ENCODE measurements around the gene DPYD. TPM values are rescaled to one million over a fixed set of nuclear protein-coding genes. Genes with fewer than 3 reads are reported as not detected.

Gene DPYD
- total and polyA plus RNA-seq, 10 of the 15 experiments (the other 5 are each of a cell fraction or from before 2014, with no cell fraction given), result 5.7 to 23.8 (median 10.2) TPM

DNA sequence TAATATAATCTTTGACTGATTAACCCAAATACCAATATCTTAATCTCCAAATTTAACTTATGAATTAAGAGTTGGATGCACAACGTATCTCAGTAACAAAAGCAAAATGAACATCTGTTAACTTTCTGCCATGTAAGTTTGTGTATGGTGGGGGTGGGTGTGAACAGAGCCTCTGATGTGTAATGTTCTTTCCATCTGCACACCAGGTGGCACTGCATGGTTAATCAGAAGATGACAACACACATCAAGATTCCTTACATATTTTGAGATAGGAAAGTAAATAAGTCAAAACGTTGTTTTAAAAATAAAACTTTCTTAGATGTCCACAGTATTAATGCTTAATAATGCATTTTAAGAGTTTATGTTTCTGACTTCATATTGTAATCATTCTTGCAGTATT is 251.9 kb downstream of the DPYD start (continued):
- no peak for TF ChIP-seq SP1 (IDR thresholded peaks at IDR 0.05; ENCODE audit: low read depth, low read length)
- TF ChIP-seq TAF1 (IDR thresholded peaks at IDR 0.05; ENCODE audit: borderline replicate concordance, low read depth, low read length), result no peak
- TF ChIP-seq FOS (IDR thresholded peaks at IDR 0.05; ENCODE audit: borderline replicate concordance, extremely low read depth, insufficient read length), result no peak
- peak; percentile 43 for TF ChIP-seq RAD21 (IDR thresholded peaks at IDR 0.05; ENCODE audit: insufficient read depth, low read depth, low read length)

DNA sequence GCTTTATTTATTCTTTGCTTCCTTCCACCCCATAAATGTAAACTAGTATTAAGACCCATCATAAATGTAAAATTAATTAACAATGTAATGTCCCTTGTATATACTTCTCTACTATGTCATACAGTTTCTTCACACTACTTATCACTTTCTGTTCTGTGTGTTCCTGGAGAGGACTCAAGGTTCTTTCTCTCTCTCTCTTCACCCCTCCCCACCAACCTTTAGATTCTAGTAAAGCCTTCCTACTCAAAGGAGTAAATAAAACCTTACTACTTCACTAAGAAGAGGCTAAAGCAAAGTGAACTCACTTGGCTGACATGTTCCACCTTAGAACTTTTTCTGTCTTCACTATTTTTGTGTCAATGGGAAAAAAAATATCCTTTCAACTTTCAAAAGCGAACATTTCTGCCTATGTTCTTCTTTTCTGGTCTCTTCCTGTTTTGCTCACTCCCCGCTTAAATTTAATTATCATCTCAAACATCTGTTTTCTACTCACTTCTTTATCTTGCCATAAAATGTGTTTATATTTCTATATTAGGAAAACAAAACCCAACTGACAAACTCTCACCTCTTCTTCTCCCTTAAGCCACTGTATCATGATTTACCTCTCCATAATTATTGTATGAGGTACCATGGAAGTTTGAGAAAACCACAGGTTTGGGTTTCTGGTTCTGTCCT is 260.3 kb downstream of the DPYD start:
- 0% methylated on average over 2 of the region's 2 CpGs for WGBS (ENCODE audit: insufficient coverage, insufficient replicate concordance, low lambda C conversion rate, missing lambda C conversion rate)
- no peak for FAIRE-seq
- no TSS peak for BruUV-seq (replicated peaks)
- TF ChIP-seq NRF1 (conservative IDR thresholded peaks at IDR 0.05; ENCODE audit: low read depth, low read length), result no peak
- no peak for TF ChIP-seq SIN3A (IDR thresholded peaks at IDR 0.05; ENCODE audit: low read depth, low read length)
- no peak for TF ChIP-seq TCF7 (IDR thresholded peaks at IDR 0.05; ENCODE audit: borderline replicate concordance)
- no peak for TF ChIP-seq HDAC2 (IDR thresholded peaks at IDR 0.05)
- no peak for TF ChIP-seq TCF12 (IDR thresholded peaks at IDR 0.05; ENCODE audit: low read depth, low read length)
- no peak for TF ChIP-seq POLR2AphosphoS5 (IDR thresholded peaks at IDR 0.05; ENCODE audit: low read length)
- no peak for TF ChIP-seq YBX1 (IDR thresholded peaks at IDR 0.05)
- no peak for TF ChIP-seq TARDBP (IDR thresholded peaks at IDR 0.05; ENCODE audit: borderline replicate concordance)
- TF ChIP-seq CEBPB (IDR thresholded peaks at IDR 0.05; ENCODE audit: borderline replicate concordance in 1 of 2, low read depth in 2 of 2, low read length in 2 of 2), result no peak
- H3K27me3 ChIP-seq (replicated peaks in 1 of 2; ENCODE audit: control insufficient read depth in 2 of 2, insufficient read depth in 2 of 2, low read length in 1 of 2), result no peaks in the 10 kb centered on the region
- DNase-seq (ENCODE audit: low read depth, low spot score), result no peak
- H3K27ac ChIP-seq (ENCODE audit: control insufficient read depth, insufficient read depth), result no peak overlapping the region
- POLR2A ChIA-PET, result no interaction called here
- no peak for ATAC-seq
- intact Hi-C loops (cut with micrococcal nuclease; ENCODE audit: unreplicated experiment), result no loop called here
- H3K9me3 ChIP-seq (replicated peaks; ENCODE audit: control insufficient read depth, insufficient read depth, low read length), result no peaks in the 10 kb centered on the region; the same call in 2 of the 3 replicates
- no peaks in the 10 kb centered on the region for H3K36me3 ChIP-seq (ENCODE audit: control insufficient read depth in 2 of 2, insufficient read depth in 2 of 2, low read length in 1 of 2)
- RAD21 ChIA-PET (ENCODE audit: unreplicated experiment), result no interaction called here
- H3K4me2 ChIP-seq (ENCODE audit: control insufficient read depth, insufficient read depth), result no peak overlapping the region
- CTCF ChIA-PET, result no interaction called here
- H3K4me1 ChIP-seq (ENCODE audit: control insufficient read depth, insufficient read depth, low read length), result no peaks in the 10 kb centered on the region
- in situ Hi-C loops (cut with MboI), result no loop called here
- H3K79me2 ChIP-seq (ENCODE audit: control insufficient read depth, insufficient read depth, low read length), result no peaks in the 10 kb centered on the region
- SMC1A ChIA-PET (ENCODE audit: uncharacterized antibody, unreplicated experiment), result no interaction called here
- H3K4me3 ChIP-seq, result no peak overlapping the region
- no peak overlapping the region for H2AFZ ChIP-seq (ENCODE audit: control insufficient read depth, low read depth, low read length)
- H4K20me1 ChIP-seq (ENCODE audit: control insufficient read depth, insufficient read depth), result no peaks in the 10 kb centered on the region
- H3K9ac ChIP-seq (ENCODE audit: control insufficient read depth, insufficient read depth, low read length), result no peak overlapping the region

Data from GM12878 (cell line).